Measurements from ENCODE around the gene LILRB4. TPM values are rescaled to one million over a fixed set of nuclear protein-coding genes. Genes with fewer than 3 reads are reported as not detected.
"Not testable (repeated sequence)": the region's sequence is repeated elsewhere in the genome, so short reads cannot be mapped to it uniquely, and the experiment has no call there.

The LILRB4 gene
- 0.71 TPM for polyA plus RNA-seq (2013)

GRCh38 chr19:54662730-54663129 is at the start of gene LILRB4:
TSS of gene LILRB4 (plus strand) at chr19:54662985. CDS start at chr19:54663034, 49 bp downstream.
- CTCF ChIA-PET, result interaction anchor here (0.9 to 1.6 kb wide), 2 partner anchors 10 to 257 kb away, joined by 3 to 4 read pairs; no protein-coding TSS in a partner anchor

GRCh38 chr19:54614726-54615125 is 48.1 kb upstream of the LILRB4 start:
- POLR2A ChIA-PET, result no interaction called here

More at GRCh38 chr19:54662730-54663129, at the start of gene LILRB4:
- POLR2A ChIA-PET, result no interaction called here
- Histone ChIP-seq H3K27ac (ENCODE audit: insufficient read depth in 1 of 2, low read depth in 1 of 2, low read length in 2 of 2, poor library complexity in 1 of 2, severe bottlenecking in 2 of 2) (no peak within 1 kb of the TSS), H3K27me3 (replicated peaks in 2 of 5; ENCODE audit: control insufficient read depth in 4 of 5, insufficient read depth in 5 of 5, low read length in 4 of 5) (peaks cover 0 to 1% (median 0%) of the 10 kb centered on the region in 5 experiments), H3K4me3 (ENCODE audit: control insufficient read depth in 1 of 7, extremely low read depth in 1 of 7, insufficient read depth in 4 of 7, low read depth in 2 of 7, low read length in 6 of 7) (no peak within 1 kb of the TSS), H3K4me1 (ENCODE audit: control extremely low read depth in 1 of 4, control insufficient read depth in 4 of 4, insufficient read depth in 4 of 4, low read length in 3 of 4) (peaks cover 0 to 10% (median 6%) of the 10 kb centered on the region in 4 experiments), H3K36me3 (ENCODE audit: control insufficient read depth in 4 of 4, insufficient read depth in 4 of 4, low read length in 3 of 4) (no peaks in the 10 kb centered on the region), H3K9me3 (ENCODE audit: control extremely low read depth in 1 of 5, control insufficient read depth in 4 of 5, insufficient read depth in 2 of 5, low read depth in 1 of 5, low read length in 4 of 5) (peaks cover 0 to 2% (median 0%) of the 10 kb centered on the region in 5 experiments)
- no peak for DNase-seq
- WGBS (ENCODE audit: insufficient coverage), result 91% methylated on average over 6 of the region's 7 CpGs

DNA sequence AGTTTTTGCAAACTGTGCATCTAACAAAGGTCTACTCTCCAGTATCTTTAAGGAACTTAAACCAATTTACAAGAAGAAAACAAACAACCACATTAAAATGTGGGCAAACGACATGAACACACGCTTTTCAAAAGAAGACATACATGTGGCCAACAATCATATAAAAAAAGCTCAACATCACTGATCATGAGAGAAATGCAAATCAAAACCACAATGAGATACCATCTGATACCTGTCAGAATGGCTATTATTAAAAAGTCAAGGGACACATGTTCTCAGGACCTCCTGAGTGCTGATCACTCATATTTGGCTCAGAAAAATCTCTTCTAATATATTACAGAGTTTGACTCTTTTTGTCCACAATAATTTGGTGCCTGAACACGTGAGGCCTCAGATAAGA is 46.7 kb upstream of the LILRB4 start:
- ChIA-PET POLR2A (no interaction called here), CTCF (no interaction called here)
- WGBS (ENCODE audit: insufficient coverage), result 81% methylated on average over 2 of the region's 3 CpGs
- Histone ChIP-seq H3K4me1 (ENCODE audit: control extremely low read depth in 1 of 4, control insufficient read depth in 4 of 4, insufficient read depth in 4 of 4, low read length in 3 of 4) (no peaks in the 10 kb centered on the region), H3K36me3 (ENCODE audit: control insufficient read depth in 4 of 4, insufficient read depth in 4 of 4, low read length in 3 of 4) (no peaks in the 10 kb centered on the region), H3K27me3 (replicated peaks in 2 of 5; ENCODE audit: control insufficient read depth in 4 of 5, insufficient read depth in 5 of 5, low read length in 4 of 5) (no peaks in the 10 kb centered on the region), H3K9me3 (ENCODE audit: control extremely low read depth in 1 of 5, control insufficient read depth in 4 of 5, insufficient read depth in 2 of 5, low read depth in 1 of 5, low read length in 4 of 5) (peaks cover 0 to 3% (median 0%) of the 10 kb centered on the region in 5 experiments), H3K4me3 (ENCODE audit: control insufficient read depth in 1 of 7, extremely low read depth in 1 of 7, insufficient read depth in 4 of 7, low read depth in 2 of 7, low read length in 6 of 7) (no peak overlapping the region), H3K27ac (ENCODE audit: insufficient read depth in 1 of 2, low read depth in 1 of 2, low read length in 2 of 2, poor library complexity in 1 of 2, severe bottlenecking in 2 of 2) (no peak overlapping the region)
- no peak for DNase-seq

More at GRCh38 chr19:54614726-54615125, 48.1 kb upstream of the LILRB4 start:
- Histone ChIP-seq H3K9me3 (ENCODE audit: control extremely low read depth in 1 of 5, control insufficient read depth in 4 of 5, insufficient read depth in 2 of 5, low read depth in 1 of 5, low read length in 4 of 5) (peaks cover 0 to 3% (median 0%) of the 10 kb centered on the region in 5 experiments), H3K27ac (ENCODE audit: insufficient read depth in 1 of 2, low read depth in 1 of 2, low read length in 2 of 2, poor library complexity in 1 of 2, severe bottlenecking in 2 of 2) (no peak overlapping the region), H3K27me3 (replicated peaks in 2 of 5; ENCODE audit: control insufficient read depth in 4 of 5, insufficient read depth in 5 of 5, low read length in 4 of 5) (no peaks in the 10 kb centered on the region), H3K4me3 (ENCODE audit: control insufficient read depth in 1 of 7, extremely low read depth in 1 of 7, insufficient read depth in 4 of 7, low read depth in 2 of 7, low read length in 6 of 7) (no peak overlapping the region), H3K4me1 (ENCODE audit: control extremely low read depth in 1 of 4, control insufficient read depth in 4 of 4, insufficient read depth in 4 of 4, low read length in 3 of 4) (no peaks in the 10 kb centered on the region), H3K36me3 (ENCODE audit: control insufficient read depth in 4 of 4, insufficient read depth in 4 of 4, low read length in 3 of 4) (no peaks in the 10 kb centered on the region)
- no CpG with 5 or more reads among the region's 1 CpG for WGBS (ENCODE audit: insufficient coverage)
- DNase-seq, result no peak
- CTCF ChIA-PET, result no interaction called here

DNA sequence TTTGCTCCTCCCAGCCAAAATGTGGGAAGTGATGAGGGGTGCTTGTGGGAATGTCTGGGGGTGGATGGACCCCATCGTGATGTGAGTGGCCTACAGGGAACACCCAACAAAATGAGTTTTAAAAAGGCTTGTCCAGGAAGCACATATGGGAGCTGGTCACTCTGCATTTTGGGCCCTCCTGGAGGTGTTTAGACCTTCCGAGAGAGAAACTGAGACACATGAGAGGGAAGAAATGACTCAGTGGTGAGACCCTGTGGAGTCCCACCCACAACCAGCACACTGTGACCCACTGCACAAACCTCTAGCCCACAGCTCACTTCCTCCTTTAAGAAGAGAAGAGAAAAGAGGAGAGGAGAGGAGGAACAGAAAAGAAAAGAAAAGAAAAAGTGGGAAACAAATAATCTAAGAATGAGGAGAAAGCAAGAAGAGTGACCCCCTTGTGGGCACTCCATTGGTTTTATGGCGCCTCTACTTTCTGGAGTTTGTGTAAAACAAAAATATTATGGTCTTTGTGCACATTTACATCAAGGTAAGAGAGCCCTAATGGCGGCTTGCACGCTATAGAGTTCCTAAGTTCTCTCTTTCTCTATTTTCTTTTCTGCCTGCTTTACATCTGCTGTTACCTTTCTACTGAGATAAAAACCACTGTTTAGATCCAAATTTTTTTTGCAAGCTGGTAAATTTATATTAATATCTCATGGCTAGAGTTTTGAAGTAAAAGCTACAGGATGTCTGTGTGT is 45.8 kb upstream of the LILRB4 start:
- no peaks in the 10 kb centered on the region for H3K27me3 ChIP-seq (replicated peaks in 2 of 5; ENCODE audit: control insufficient read depth in 4 of 5, insufficient read depth in 5 of 5, low read length in 4 of 5)
- no peaks in the 10 kb centered on the region for H3K36me3 ChIP-seq (ENCODE audit: control insufficient read depth in 4 of 4, insufficient read depth in 4 of 4, low read length in 3 of 4)
- ChIA-PET POLR2A (interaction anchor here (0.7 kb wide), 1 partner anchor 12 kb away, joined by 4 read pairs; no protein-coding TSS in a partner anchor), CTCF (no interaction called here)
- H3K27ac ChIP-seq (ENCODE audit: insufficient read depth in 1 of 2, low read depth in 1 of 2, low read length in 2 of 2, poor library complexity in 1 of 2, severe bottlenecking in 2 of 2), result no peak overlapping the region
- WGBS (ENCODE audit: insufficient coverage), result 91% methylated on average over 2 of the region's 5 CpGs
- no peaks in the 10 kb centered on the region for H3K4me1 ChIP-seq (ENCODE audit: control extremely low read depth in 1 of 4, control insufficient read depth in 4 of 4, insufficient read depth in 4 of 4, low read length in 3 of 4)
- no peaks in the 10 kb centered on the region for H3K9me3 ChIP-seq (ENCODE audit: control extremely low read depth in 1 of 5, control insufficient read depth in 4 of 5, insufficient read depth in 2 of 5, low read depth in 1 of 5, low read length in 4 of 5)
- H3K4me3 ChIP-seq (ENCODE audit: control insufficient read depth in 1 of 7, extremely low read depth in 1 of 7, insufficient read depth in 4 of 7, low read depth in 2 of 7, low read length in 6 of 7), result no peak overlapping the region
- no peak for DNase-seq

- POLR2A ChIA-PET, result no interaction called here
- DNase-seq, result no peak
- Histone ChIP-seq H3K36me3 (ENCODE audit: control insufficient read depth in 4 of 4, insufficient read depth in 4 of 4, low read length in 3 of 4) (no peaks in the 10 kb centered on the region), H3K27me3 (replicated peaks in 2 of 5; ENCODE audit: control insufficient read depth in 4 of 5, insufficient read depth in 5 of 5, low read length in 4 of 5) (no peaks in the 10 kb centered on the region), H3K4me1 (ENCODE audit: control extremely low read depth in 1 of 4, control insufficient read depth in 4 of 4, insufficient read depth in 4 of 4, low read length in 3 of 4) (peaks cover 0 to 15% (median 11%) of the 10 kb centered on the region in 4 experiments), H3K9me3 (ENCODE audit: control extremely low read depth in 1 of 5, control insufficient read depth in 4 of 5, insufficient read depth in 2 of 5, low read depth in 1 of 5, low read length in 4 of 5) (no peaks in the 10 kb centered on the region), H3K4me3 (ENCODE audit: control insufficient read depth in 1 of 7, extremely low read depth in 1 of 7, insufficient read depth in 4 of 7, low read depth in 2 of 7, low read length in 6 of 7) (no peak overlapping the region), H3K27ac (ENCODE audit: insufficient read depth in 1 of 2, low read depth in 1 of 2, low read length in 2 of 2, poor library complexity in 1 of 2, severe bottlenecking in 2 of 2) (no peak overlapping the region)
- WGBS (ENCODE audit: insufficient coverage), result 100% methylated on average over 1 of the region's 4 CpGs
- CTCF ChIA-PET, result interaction anchor here (1.2 kb wide), 1 partner anchor 54 kb away, joined by 3 read pairs; no protein-coding TSS in a partner anchor
Observed at GRCh38 chr19:54620464-54620863, 42.3 kb upstream of the LILRB4 start.

DNA sequence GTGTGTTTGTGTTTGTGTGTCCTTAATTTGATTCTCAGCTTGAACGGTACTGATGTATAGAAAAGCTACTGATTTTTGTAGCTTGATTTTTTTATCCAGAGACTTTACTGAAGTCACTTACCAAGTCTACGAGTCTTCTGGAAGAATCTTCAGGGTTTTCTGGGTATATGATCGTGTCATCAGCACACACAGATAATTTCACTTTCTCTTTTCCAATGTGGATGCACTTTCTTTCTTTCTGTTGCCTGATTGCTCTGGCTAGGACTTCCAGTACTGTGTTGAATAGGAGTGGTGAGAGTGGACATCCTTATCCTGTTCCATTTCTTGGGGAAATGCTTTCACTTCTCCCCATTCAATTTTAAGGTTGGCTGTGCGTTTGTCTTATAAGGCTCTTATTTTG is 40.4 kb upstream of the LILRB4 start:
- no peak overlapping the region for H3K27ac ChIP-seq (ENCODE audit: insufficient read depth in 1 of 2, low read depth in 1 of 2, low read length in 2 of 2, poor library complexity in 1 of 2, severe bottlenecking in 2 of 2)
- CTCF ChIA-PET, result no interaction called here
- no peaks in the 10 kb centered on the region for H3K27me3 ChIP-seq (replicated peaks in 2 of 5; ENCODE audit: control insufficient read depth in 4 of 5, insufficient read depth in 5 of 5, low read length in 4 of 5)
- no peak overlapping the region for H3K4me3 ChIP-seq (ENCODE audit: control insufficient read depth in 1 of 7, extremely low read depth in 1 of 7, insufficient read depth in 4 of 7, low read depth in 2 of 7, low read length in 6 of 7)
- 100% methylated on average over 1 of the region's 4 CpGs for WGBS (ENCODE audit: insufficient coverage)
- peaks cover 0 to 7% (median 0%) of the 10 kb centered on the region in 5 experiments for H3K9me3 ChIP-seq (ENCODE audit: control extremely low read depth in 1 of 5, control insufficient read depth in 4 of 5, insufficient read depth in 2 of 5, low read depth in 1 of 5, low read length in 4 of 5)
- DNase-seq, result no peak
- no peaks in the 10 kb centered on the region for H3K36me3 ChIP-seq (ENCODE audit: control insufficient read depth in 4 of 4, insufficient read depth in 4 of 4, low read length in 3 of 4)
- POLR2A ChIA-PET, result no interaction called here
- peaks cover 0 to 20% (median 13%) of the 10 kb centered on the region in 4 experiments for H3K4me1 ChIP-seq (ENCODE audit: control extremely low read depth in 1 of 4, control insufficient read depth in 4 of 4, insufficient read depth in 4 of 4, low read length in 3 of 4)

- H3K4me3 ChIP-seq (ENCODE audit: control insufficient read depth in 1 of 7, extremely low read depth in 1 of 7, insufficient read depth in 4 of 7, low read depth in 2 of 7, low read length in 6 of 7); H3K36me3 ChIP-seq (ENCODE audit: control insufficient read depth in 4 of 4, insufficient read depth in 4 of 4, low read length in 3 of 4); H3K27ac ChIP-seq (ENCODE audit: insufficient read depth in 1 of 2, low read depth in 1 of 2, low read length in 2 of 2, poor library complexity in 1 of 2, severe bottlenecking in 2 of 2); H3K9me3 ChIP-seq (ENCODE audit: control extremely low read depth in 1 of 5, control insufficient read depth in 4 of 5, insufficient read depth in 2 of 5, low read depth in 1 of 5, low read length in 4 of 5); H3K27me3 ChIP-seq (replicated peaks in 2 of 5; ENCODE audit: control insufficient read depth in 4 of 5, insufficient read depth in 5 of 5, low read length in 4 of 5); CTCF ChIA-PET; POLR2A ChIA-PET: not testable (repeated sequence)
- WGBS (ENCODE audit: insufficient coverage), result no CpG with 5 or more reads among the region's 10 CpGs
- peak in 2 of 3 donors; percentile 13 to 37 for DNase-seq
- peaks cover 0 to 23% (median 22%) of the 10 kb centered on the region in 4 experiments for H3K4me1 ChIP-seq (ENCODE audit: control extremely low read depth in 1 of 4, control insufficient read depth in 4 of 4, insufficient read depth in 4 of 4, low read length in 3 of 4)
Observed at GRCh38 chr19:54624234-54624633, 38.6 kb upstream of the LILRB4 start.
